ENCODE measurements around the gene ETV3L.

The ETV3L gene

GRCh38 chr1:157116737-157117103 lies 17.1 kb upstream of the ETV3L start:
- H4K91ac ChIP-seq (ENCODE audit: low read depth, low read length, poor library complexity): no peak overlapping the region
- H3K4me2 ChIP-seq (ENCODE audit: insufficient read depth, low read length, poor library complexity, severe bottlenecking): no peak overlapping the region
- no peak overlapping the region for H3K18ac ChIP-seq (ENCODE audit: low read length)
- no peak overlapping the region for H2BK5ac ChIP-seq (ENCODE audit: low read length)
- H3K36me3 ChIP-seq (replicated peaks in 1 of 2; ENCODE audit: control insufficient read depth in 2 of 2, insufficient read depth in 2 of 2, low read length in 2 of 2): peaks cover 0 to 7% of the 10 kb centered on the region in 2 donors
- no peak overlapping the region for H3K27ac ChIP-seq (replicated peaks; ENCODE audit: low read length)
- H4K8ac ChIP-seq (ENCODE audit: low read depth, low read length): no peak overlapping the region
- peaks cover 0 to 25% of the 10 kb centered on the region in 2 donors for H3K4me1 ChIP-seq (ENCODE audit: control insufficient read depth in 2 of 2, insufficient read depth in 1 of 2, low read depth in 1 of 2, low read length in 2 of 2)
- no peaks in the 10 kb centered on the region for H3K79me1 ChIP-seq (ENCODE audit: low read depth, low read length)
- H3K4me3 ChIP-seq (ENCODE audit: low read length in 2 of 2): no peak overlapping the region
- no peak for DNase-seq (ENCODE audit: low spot score)
- no peak overlapping the region for H3K14ac ChIP-seq (ENCODE audit: low read length)
- no peak overlapping the region for H2AFZ ChIP-seq (ENCODE audit: low read length)
- H2BK120ac ChIP-seq (ENCODE audit: low read depth, low read length): no peak overlapping the region
- no peak overlapping the region for H3K4ac ChIP-seq (ENCODE audit: low read length)
- H2AK5ac ChIP-seq (ENCODE audit: low read depth, low read length): no peak overlapping the region
- H3K9ac ChIP-seq (ENCODE audit: low read depth, low read length, poor library complexity): no peak overlapping the region
- H3K27me3 ChIP-seq (ENCODE audit: control insufficient read depth in 3 of 3, insufficient read depth in 3 of 3, low read depth in 1 of 3, low read length in 3 of 3): peaks cover 0 to 36% (median 0%) of the 10 kb centered on the region in 3 experiments
- no peak overlapping the region for H2BK15ac ChIP-seq (ENCODE audit: low read length)
- H3K9me3 ChIP-seq (replicated peaks in 1 of 2; ENCODE audit: control insufficient read depth in 2 of 2, insufficient read depth in 1 of 2, low read depth in 1 of 2, low read length in 2 of 2): no peaks in the 10 kb centered on the region
- no peak overlapping the region for H3K23ac ChIP-seq (ENCODE audit: low read depth, low read length, poor library complexity)
- H2BK12ac ChIP-seq (ENCODE audit: low read length): no peak overlapping the region

- Histone ChIP-seq H3K27ac (replicated peaks; ENCODE audit: low read length) (no peak overlapping the region), H3K4ac (ENCODE audit: low read length) (no peak overlapping the region), H3K14ac (ENCODE audit: low read length) (no peak overlapping the region), H3K9ac (ENCODE audit: low read depth, low read length, poor library complexity) (peak overlapping the region; percentile 54), H2AK5ac (ENCODE audit: low read depth, low read length) (no peak overlapping the region), H3K4me2 (ENCODE audit: insufficient read depth, low read length, poor library complexity, severe bottlenecking) (no peak overlapping the region), H3K36me3 (replicated peaks in 1 of 2; ENCODE audit: control insufficient read depth in 2 of 2, insufficient read depth in 2 of 2, low read length in 2 of 2) (peaks cover 0 to 4% of the 10 kb centered on the region in 2 donors), H2BK15ac (ENCODE audit: low read length) (no peak overlapping the region), H3K27me3 (ENCODE audit: control insufficient read depth in 3 of 3, insufficient read depth in 3 of 3, low read depth in 1 of 3, low read length in 3 of 3) (peaks cover 0 to 42% (median 0%) of the 10 kb centered on the region in 3 experiments), H3K4me3 (ENCODE audit: low read length in 2 of 2) (no peak overlapping the region), H2BK120ac (ENCODE audit: low read depth, low read length) (no peak overlapping the region), H4K8ac (ENCODE audit: low read depth, low read length) (no peak overlapping the region), H3K23ac (ENCODE audit: low read depth, low read length, poor library complexity) (no peak overlapping the region), H2BK12ac (ENCODE audit: low read length) (no peak overlapping the region), H3K9me3 (replicated peaks in 1 of 2; ENCODE audit: control insufficient read depth in 2 of 2, insufficient read depth in 1 of 2, low read depth in 1 of 2, low read length in 2 of 2) (no peaks in the 10 kb centered on the region), H2BK5ac (ENCODE audit: low read length) (no peak overlapping the region), H3K4me1 (ENCODE audit: control insufficient read depth in 2 of 2, insufficient read depth in 1 of 2, low read depth in 1 of 2, low read length in 2 of 2) (peaks cover 0 to 29% of the 10 kb centered on the region in 2 donors), H4K91ac (ENCODE audit: low read depth, low read length, poor library complexity) (no peak overlapping the region), H3K79me1 (ENCODE audit: low read depth, low read length) (no peaks in the 10 kb centered on the region), H3K18ac (ENCODE audit: low read length) (peak overlapping the region; percentile 57), H2AFZ (ENCODE audit: low read length) (no peak overlapping the region)
- DNase-seq (ENCODE audit: low spot score): no peak
- no CpG with 5 or more reads among the region's 16 CpGs for WGBS, 2 donors (ENCODE audit: extremely low coverage in 2 of 2, insufficient read length in 2 of 2, insufficient replicate concordance in 1 of 2)
Measured at GRCh38 chr1:157115851-157116736, 16.5 kb upstream of the ETV3L start.

GRCh38 chr1:157115429-157115838 lies 15.8 kb upstream of the ETV3L start:
- peaks cover 0 to 29% of the 10 kb centered on the region in 2 donors for H3K4me1 ChIP-seq (ENCODE audit: control insufficient read depth in 2 of 2, insufficient read depth in 1 of 2, low read depth in 1 of 2, low read length in 2 of 2)
- no CpG with 5 or more reads among the region's 3 CpGs for WGBS, 2 donors (ENCODE audit: extremely low coverage in 2 of 2, insufficient read length in 2 of 2, insufficient replicate concordance in 1 of 2)

GRCh38 chr1:157114183-157115121 lies 14.8 kb upstream of the ETV3L start:
- no CpG with 5 or more reads among the region's 18 CpGs for WGBS, 2 donors (ENCODE audit: extremely low coverage in 2 of 2, insufficient read length in 2 of 2, insufficient replicate concordance in 1 of 2)
- no peak overlapping the region for H4K8ac ChIP-seq (ENCODE audit: low read depth, low read length)
- peak overlapping the region; percentile 36 for H3K18ac ChIP-seq (ENCODE audit: low read length)

More at GRCh38 chr1:157115429-157115838, 15.8 kb upstream of the ETV3L start:
- H2BK15ac ChIP-seq (ENCODE audit: low read length): no peak overlapping the region
- no peaks in the 10 kb centered on the region for H3K36me3 ChIP-seq (replicated peaks in 1 of 2; ENCODE audit: control insufficient read depth in 2 of 2, insufficient read depth in 2 of 2, low read length in 2 of 2)
- H3K27ac ChIP-seq (replicated peaks; ENCODE audit: low read length): no peak overlapping the region
- no peak overlapping the region for H2BK5ac ChIP-seq (ENCODE audit: low read length)
- no peak overlapping the region for H3K9ac ChIP-seq (ENCODE audit: low read depth, low read length, poor library complexity)
- no peaks in the 10 kb centered on the region for H3K9me3 ChIP-seq (replicated peaks in 1 of 2; ENCODE audit: control insufficient read depth in 2 of 2, insufficient read depth in 1 of 2, low read depth in 1 of 2, low read length in 2 of 2)
- H4K8ac ChIP-seq (ENCODE audit: low read depth, low read length): no peak overlapping the region
- no peak for DNase-seq (ENCODE audit: low spot score)
- peak overlapping the region; percentile 5 for H3K18ac ChIP-seq (ENCODE audit: low read length)
- no peak overlapping the region for H3K4me2 ChIP-seq (ENCODE audit: insufficient read depth, low read length, poor library complexity, severe bottlenecking)
- no peak overlapping the region for H3K4ac ChIP-seq (ENCODE audit: low read length)
- H2AFZ ChIP-seq (ENCODE audit: low read length): peak overlapping the region; percentile 15
- no peak overlapping the region for H2BK12ac ChIP-seq (ENCODE audit: low read length)
- H4K91ac ChIP-seq (ENCODE audit: low read depth, low read length, poor library complexity): no peak overlapping the region
- no peak overlapping the region for H2AK5ac ChIP-seq (ENCODE audit: low read depth, low read length)
- no peaks in the 10 kb centered on the region for H3K79me1 ChIP-seq (ENCODE audit: low read depth, low read length)
- no peak overlapping the region for H2BK120ac ChIP-seq (ENCODE audit: low read depth, low read length)
- H3K14ac ChIP-seq (ENCODE audit: low read length): no peak overlapping the region
- no peak overlapping the region for H3K23ac ChIP-seq (ENCODE audit: low read depth, low read length, poor library complexity)
- no peak overlapping the region for H3K4me3 ChIP-seq (ENCODE audit: low read length in 2 of 2)
- peaks cover 0 to 48% (median 0%) of the 10 kb centered on the region in 3 experiments for H3K27me3 ChIP-seq (ENCODE audit: control insufficient read depth in 3 of 3, insufficient read depth in 3 of 3, low read depth in 1 of 3, low read length in 3 of 3)

More at GRCh38 chr1:157114183-157115121, 14.8 kb upstream of the ETV3L start:
- H3K4ac ChIP-seq (ENCODE audit: low read length): no peak overlapping the region
- no peak overlapping the region for H4K91ac ChIP-seq (ENCODE audit: low read depth, low read length, poor library complexity)
- peak overlapping the region; percentile 7 for H2BK12ac ChIP-seq (ENCODE audit: low read length)
- no peak overlapping the region for H2AFZ ChIP-seq (ENCODE audit: low read length)
- no peak for DNase-seq (ENCODE audit: low spot score)
- no peak overlapping the region for H3K9ac ChIP-seq (ENCODE audit: low read depth, low read length, poor library complexity)
- no peak overlapping the region for H3K27ac ChIP-seq (replicated peaks; ENCODE audit: low read length)
- H2BK5ac ChIP-seq (ENCODE audit: low read length): no peak overlapping the region
- H2AK5ac ChIP-seq (ENCODE audit: low read depth, low read length): peak overlapping the region; percentile 53
- H3K27me3 ChIP-seq (ENCODE audit: control insufficient read depth in 3 of 3, insufficient read depth in 3 of 3, low read depth in 1 of 3, low read length in 3 of 3): peaks cover 0 to 57% (median 0%) of the 10 kb centered on the region in 3 experiments
- no peaks in the 10 kb centered on the region for H3K36me3 ChIP-seq (replicated peaks in 1 of 2; ENCODE audit: control insufficient read depth in 2 of 2, insufficient read depth in 2 of 2, low read length in 2 of 2)
- no peak overlapping the region for H2BK120ac ChIP-seq (ENCODE audit: low read depth, low read length)
- no peak overlapping the region for H3K23ac ChIP-seq (ENCODE audit: low read depth, low read length, poor library complexity)
- H3K4me1 ChIP-seq (ENCODE audit: control insufficient read depth in 2 of 2, insufficient read depth in 1 of 2, low read depth in 1 of 2, low read length in 2 of 2): peaks cover 0 to 29% of the 10 kb centered on the region in 2 donors
- peak overlapping the region; percentile 22 for H3K14ac ChIP-seq (ENCODE audit: low read length)
- H3K4me2 ChIP-seq (ENCODE audit: insufficient read depth, low read length, poor library complexity, severe bottlenecking): no peak overlapping the region
- H3K4me3 ChIP-seq (ENCODE audit: low read length in 2 of 2): no peak overlapping the region
- H2BK15ac ChIP-seq (ENCODE audit: low read length): peak overlapping the region; percentile 34
- no peaks in the 10 kb centered on the region for H3K79me1 ChIP-seq (ENCODE audit: low read depth, low read length)
- no peaks in the 10 kb centered on the region for H3K9me3 ChIP-seq (replicated peaks in 1 of 2; ENCODE audit: control insufficient read depth in 2 of 2, insufficient read depth in 1 of 2, low read depth in 1 of 2, low read length in 2 of 2)

All from neuronal stem cell (in vitro differentiated cells).